GM18951 (cell line): ENCODE results near the gene NINJ1.

Experiments
- POLR2A ChIP-seq: IDR thresholded peaks from 4 replicates; pipeline ENCODE4 v1.6.1; 2011; ENCODE audit warnings: mild to moderate bottlenecking; ENCODE audit not compliant: insufficient read length, insufficient read depth; ENCODE audit errors: extremely low read depth
- in situ Hi-C: fragments of 300-500 bp; cut with MboI; formaldehyde crosslinking; loops from one replicate; pipeline ENCODE4 v1.12.0; 2022; ENCODE audit warnings: low sequenced_read_pairs, mixed read lengths, inconsistent platforms; ENCODE audit not compliant: unreplicated experiment

The NINJ1 gene

DNA sequence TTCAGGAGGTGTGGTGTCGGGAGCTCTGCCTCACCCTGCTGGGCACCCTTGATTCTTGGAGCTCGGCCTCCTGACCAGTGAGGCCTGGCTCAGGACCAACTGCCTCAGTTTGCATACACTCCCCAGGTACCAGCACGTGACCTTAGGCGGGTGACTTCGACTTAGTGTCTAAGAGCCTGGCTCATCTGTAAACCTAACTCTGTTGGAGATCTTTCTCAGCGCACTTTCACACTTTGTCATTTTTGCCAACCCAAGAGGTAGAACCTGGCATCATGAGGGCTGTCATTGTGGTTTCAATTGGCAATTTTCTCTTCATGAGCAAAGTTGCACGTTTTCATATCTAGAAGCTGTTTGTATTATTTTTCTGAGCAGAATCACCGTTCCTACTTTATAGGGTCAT lies 36.5 kb upstream of the NINJ1 start:
- in situ Hi-C loops = loop anchor here (25.0 kb wide), 1 partner anchor 392 kb away; no protein-coding TSS in a partner anchor
- TF ChIP-seq POLR2A = no peak

DNA sequence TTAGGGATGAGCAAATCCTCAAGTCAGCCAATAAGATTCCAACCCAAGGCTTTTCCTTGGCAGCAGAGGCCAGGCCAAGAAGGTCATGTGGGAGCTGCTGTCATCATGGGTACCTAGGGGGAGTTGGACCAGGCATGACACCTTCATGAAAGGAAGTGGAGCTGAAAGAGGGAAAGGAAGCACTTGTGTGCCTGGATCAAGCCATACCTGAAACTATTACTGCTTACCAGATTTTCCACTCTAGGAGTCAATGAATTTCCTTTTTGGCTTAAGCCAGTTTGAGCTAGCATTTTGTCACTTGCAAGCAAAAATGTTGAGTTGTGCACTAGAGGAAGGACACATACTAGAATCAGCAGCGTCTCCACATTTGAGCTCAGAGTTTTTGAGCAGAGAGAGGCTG lies 35.4 kb upstream of the NINJ1 start:
- in situ Hi-C loops = loop anchor here (25.0 kb wide), 1 partner anchor 393 kb away; no protein-coding TSS in a partner anchor
- no peak for TF ChIP-seq POLR2A

DNA sequence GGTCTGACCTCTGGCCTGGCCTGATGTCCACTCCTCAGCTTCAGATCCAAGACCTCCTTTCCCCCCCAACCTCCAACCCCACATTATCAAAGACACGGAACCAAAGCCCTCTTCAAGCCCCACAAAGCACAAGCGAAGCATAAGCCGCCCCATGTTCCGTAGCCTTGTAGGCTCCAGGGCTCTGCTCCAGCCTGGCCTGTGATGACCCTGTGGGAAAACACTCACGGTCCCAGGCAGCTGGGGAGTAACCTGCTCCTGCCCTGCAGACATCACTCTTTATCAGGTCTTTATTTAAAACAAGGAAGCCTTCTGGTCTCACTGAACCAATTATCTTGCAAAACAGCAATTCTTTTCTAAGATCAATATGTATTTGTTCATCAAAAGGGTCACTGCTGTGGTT lies 34.5 kb upstream of the NINJ1 start:
- in situ Hi-C loops = loop anchor here (25.0 kb wide), 1 partner anchor 394 kb away; no protein-coding TSS in a partner anchor
- TF ChIP-seq POLR2A = no peak

DNA sequence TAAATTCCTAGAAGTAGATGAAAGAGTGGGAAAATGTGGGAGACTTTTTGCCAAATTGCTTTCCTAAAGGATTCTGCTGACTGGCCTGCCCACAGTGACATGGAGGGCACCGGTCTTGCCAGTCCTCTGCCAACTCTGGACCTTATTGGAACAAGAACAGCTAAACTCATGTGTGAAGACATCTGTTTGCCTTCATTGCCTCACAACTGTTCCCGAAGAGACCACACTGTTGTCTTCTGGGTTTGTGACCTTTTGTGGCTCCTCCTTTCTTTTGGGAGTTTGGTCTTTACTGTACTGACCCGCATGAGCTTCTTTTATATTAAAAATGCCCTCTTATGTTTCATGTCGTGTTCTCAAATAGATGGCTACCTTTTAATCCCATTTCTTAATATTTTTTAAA lies 33.8 kb upstream of the NINJ1 start:
- TF ChIP-seq POLR2A = no peak
- in situ Hi-C loops = loop anchor here (25.0 kb wide), 1 partner anchor 394 kb away; no protein-coding TSS in a partner anchor

DNA sequence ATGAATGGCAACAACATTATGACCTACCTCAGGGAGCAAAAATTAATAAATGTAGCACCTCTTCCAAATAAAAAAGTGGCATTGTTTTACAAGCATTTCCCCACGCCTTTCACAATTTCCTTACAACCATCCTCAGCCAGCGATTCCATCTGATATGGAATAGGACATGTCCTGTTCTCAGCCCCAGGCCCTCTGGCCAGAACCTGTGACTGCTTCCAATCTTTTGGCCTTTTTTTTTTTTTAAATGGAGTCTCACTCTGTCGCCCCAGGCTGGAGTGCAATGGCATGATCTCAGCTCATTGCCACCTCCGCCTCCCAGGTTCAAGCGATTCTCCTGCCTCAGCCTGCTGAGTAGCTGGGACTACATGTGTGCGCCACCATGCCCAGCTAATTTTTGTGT lies 33.1 kb upstream of the NINJ1 start:
- TF ChIP-seq POLR2A = no peak
- in situ Hi-C loops = loop anchor here (25.0 kb wide), 1 partner anchor 395 kb away; no protein-coding TSS in a partner anchor

DNA sequence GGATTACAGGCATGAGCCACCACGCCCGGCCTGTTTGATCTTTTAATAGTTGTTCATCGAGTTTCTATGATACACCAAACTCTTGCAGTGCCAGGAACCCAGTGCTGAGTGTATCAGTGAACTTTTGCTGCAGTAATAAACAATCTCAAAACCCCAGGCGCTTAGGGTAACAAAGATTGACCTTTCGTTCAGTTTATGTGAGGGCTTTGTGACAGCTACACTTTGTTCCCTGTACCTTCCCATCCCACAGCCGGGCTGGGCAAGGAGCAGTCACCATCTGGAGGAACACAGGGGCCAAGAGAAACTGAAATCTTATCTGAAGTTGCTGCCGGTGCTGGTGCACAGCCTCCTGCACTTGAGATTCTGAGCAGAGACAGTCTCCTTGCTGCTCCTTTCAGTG lies 32.6 kb upstream of the NINJ1 start:
- no peak for TF ChIP-seq POLR2A
- in situ Hi-C loops = loop anchor here (25.0 kb wide), 1 partner anchor 396 kb away; no protein-coding TSS in a partner anchor

DNA sequence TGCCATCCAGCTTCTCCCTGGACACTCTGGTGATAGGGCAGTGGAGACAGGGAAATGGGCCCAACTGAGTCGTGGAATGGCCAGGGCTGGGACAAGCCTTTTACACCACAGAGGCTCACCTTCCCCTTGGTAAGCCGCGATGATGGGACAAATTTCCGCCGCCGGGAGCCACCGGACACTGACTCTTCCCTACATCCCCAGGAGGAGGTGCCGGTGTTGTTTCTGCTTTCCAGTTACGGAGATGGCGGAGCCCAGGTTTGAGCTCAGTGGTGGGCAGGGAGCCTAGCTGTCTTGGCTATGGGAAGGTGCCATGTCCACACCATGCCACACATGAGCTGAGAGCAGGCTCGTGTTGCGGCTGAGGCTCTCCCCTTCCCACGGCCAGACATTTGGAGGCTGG lies 30.0 kb upstream of the NINJ1 start:
- in situ Hi-C loops = loop anchor here (25.0 kb wide), 1 partner anchor 398 kb away; no protein-coding TSS in a partner anchor
- TF ChIP-seq POLR2A = no peak

DNA sequence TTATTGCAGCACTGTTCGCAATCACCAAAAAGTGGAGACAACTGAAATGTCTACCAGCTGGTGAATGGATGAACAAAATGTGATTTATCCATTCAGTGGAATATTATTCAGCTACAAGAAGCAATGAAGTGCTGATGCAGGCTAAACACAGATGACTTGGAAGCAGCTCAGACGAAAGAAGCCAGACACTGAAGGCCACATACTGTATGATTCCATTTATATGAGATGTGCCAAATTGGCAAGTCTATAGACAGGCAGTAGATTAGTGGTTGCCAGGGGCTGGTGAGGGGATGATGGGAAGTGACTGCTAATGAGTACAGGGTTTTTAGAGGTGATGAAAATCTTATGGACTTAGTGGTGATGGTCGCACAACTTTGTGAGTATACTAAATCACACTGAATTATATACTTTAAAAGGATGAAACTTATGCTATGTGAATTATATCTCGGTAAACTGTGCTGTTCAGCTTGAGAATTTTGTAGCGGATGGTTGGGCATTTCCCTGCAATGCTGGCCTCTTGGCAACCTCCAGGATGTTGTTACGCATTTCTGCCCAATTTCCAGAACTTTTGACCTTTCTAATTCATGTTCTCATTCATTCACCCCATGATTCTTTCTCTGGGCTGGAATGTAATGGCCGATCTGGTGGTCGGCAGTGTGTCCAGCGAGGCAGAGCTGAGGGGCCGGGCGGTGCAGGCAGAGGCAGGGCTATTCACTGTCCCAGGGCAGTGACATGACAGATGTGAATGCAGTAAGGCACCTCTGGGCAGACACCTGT lies 27.9 kb upstream of the NINJ1 start:
- in situ Hi-C loops = loop anchor here (25.0 kb wide), 1 partner anchor 400 kb away; no protein-coding TSS in a partner anchor
- no peak for TF ChIP-seq POLR2A

DNA sequence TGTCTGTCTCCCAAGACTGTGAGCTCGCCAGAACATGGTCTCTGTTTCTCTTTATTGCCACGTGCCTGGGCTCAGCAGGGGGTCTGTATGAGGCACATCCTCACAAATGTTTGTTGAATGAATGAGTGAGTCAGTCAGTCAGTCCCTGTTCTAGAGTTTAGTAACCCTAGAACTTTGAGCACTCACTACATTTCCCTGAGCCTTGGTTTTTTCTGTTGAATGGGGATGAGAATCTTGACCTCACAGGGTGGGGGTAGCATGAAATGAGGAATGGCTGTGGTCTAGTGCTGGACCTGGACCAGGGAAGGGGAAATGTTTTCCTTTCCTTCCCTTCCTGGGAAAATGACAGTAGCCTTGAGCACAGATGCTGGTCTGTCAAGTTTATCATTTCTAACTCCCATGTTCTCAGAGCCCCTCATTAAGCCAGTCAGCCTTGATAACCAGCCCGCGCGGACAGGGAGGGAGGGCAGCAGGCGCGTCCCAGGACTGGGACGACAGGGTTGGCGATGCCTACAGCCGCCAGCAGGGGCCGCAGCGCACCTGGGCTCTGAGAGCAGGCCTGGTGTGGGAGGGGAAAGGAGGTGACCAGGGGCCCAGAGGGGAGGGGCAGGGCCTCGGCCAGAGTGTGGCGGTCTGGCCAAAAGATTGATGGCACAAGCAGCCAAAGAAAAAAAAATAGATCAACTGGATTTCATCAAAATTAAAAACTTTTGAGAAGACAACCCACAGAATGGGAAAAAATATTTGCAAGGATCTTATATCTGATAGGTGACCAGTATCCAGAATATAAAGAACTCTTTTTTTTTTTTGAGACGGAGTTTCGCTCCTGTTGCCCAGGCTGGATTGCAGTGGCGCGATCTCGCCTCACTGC lies 25.8 kb upstream of the NINJ1 start:
- in situ Hi-C loops = loop anchor here (10.0 to 25.0 kb wide), 2 partner anchors 145 to 402 kb away; no protein-coding TSS in a partner anchor
- TF ChIP-seq POLR2A = no peak

DNA sequence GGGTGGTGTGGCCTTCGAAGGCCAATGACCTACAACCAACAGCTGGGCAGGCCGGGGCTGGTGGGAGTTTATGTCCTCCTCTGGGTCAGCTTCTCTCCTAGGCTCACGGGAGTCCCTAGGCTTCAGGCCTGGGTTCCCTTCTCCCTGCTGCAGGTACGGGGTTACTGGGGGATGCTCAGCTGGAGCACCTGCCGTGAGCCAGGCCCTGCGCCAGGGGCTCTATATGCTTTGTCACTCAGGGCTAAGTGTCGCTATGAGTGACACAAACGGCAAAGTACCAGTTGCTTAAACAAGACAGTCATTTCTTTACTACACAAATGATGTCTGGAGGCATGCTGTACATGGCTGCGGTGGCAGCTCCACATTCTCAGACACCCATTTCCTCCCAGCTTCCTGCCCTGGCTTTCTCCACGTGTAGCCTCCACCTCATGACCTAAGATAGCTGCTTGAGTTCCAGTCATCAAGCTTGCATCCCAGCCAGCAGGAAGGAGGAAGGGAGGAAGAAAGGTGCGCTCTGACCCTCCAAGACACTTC lies 22.5 kb upstream of the NINJ1 start:
- in situ Hi-C loops = loop anchor here (10.0 to 25.0 kb wide), 2 partner anchors 148 to 406 kb away; no protein-coding TSS in a partner anchor
- TF ChIP-seq POLR2A = no peak

DNA sequence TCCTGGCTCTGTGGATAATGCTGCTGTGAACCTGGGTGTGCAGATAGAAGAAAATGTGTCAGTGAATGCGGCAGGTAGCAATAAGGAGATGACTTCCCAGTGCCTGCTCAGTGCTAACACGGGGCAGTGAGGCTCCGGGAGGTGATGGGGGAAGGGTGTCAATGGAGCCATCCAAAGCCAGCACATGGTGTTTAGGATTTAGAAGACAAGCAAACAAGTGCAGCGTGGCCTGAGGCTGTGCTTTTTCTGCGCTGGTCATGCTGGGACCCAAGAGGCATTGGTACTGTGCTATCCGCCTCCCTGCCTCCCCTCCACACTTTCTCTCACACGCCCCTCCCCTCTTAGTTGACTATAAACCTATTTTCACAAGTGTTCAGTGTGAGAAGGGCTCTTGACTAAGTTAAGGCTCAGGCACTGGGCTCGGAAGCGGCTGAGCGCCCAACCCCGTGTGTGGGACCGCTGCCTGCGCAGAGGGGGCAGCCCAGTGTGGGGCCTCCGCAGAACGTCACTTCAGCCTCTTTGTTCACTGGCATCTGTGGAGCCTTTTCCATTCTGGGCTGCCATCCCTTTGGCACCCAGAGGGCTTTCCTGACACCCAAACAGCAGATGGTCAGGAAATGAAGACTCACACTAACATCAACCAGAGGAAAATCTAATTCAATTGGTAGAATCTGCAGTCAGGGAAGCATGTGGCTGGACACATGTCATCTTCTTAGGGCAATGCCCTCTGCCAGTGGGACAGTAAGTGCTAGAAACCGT lies 21.8 kb upstream of the NINJ1 start:
- TF ChIP-seq POLR2A = no peak
- in situ Hi-C loops = loop anchor here (10.0 to 25.0 kb wide), 2 partner anchors 149 to 406 kb away; no protein-coding TSS in a partner anchor

DNA sequence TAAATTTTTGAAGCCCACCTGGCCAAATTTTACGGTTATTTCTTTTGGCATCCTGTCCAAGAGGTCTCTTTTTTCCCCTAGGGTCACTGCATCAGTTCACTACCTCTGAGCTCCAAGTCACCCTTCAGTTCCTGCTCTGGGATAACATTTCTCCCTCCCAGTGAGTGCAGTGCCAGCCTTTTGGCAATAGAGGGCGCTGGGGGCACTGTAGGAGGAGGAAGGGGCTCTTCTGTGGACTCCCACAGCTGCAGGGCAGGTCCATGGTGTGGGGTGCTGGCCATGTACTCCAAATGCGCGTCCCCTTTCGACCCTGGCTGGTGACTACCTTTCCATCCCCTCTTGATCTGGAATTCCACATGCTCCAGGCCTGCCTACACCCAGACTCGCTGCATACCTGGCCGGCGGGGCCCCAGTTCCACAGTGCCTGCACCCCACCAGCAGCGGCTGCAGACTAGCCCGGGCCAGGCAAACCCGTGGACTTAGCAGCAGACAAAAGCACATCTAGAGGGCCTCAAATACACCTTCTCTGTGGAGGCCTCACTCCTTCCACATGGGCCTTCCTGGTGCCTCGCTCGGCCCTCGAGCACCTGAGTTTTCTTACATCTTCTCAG lies 20.3 kb upstream of the NINJ1 start:
- in situ Hi-C loops = loop anchor here (10.0 to 25.0 kb wide), 2 partner anchors 150 to 408 kb away; no protein-coding TSS in a partner anchor
- no peak for TF ChIP-seq POLR2A
